Sigmoid colon (tissue), 7 donors: Measurements from ENCODE around the gene BIRC5. TPM values are rescaled to one million over a fixed set of nuclear protein-coding genes. Genes with fewer than 3 reads are reported as not detected.
"Not testable (repeated sequence)": the region's sequence is repeated elsewhere in the genome, so short reads cannot be mapped to it uniquely, and the experiment has no call there.

ENCODE experiments used
- DNase-seq: peaks from one replicate; pipeline ENCODE4 v3.0.0-alpha.2; 2019
- H3K27ac ChIP-seq, 4 donors: fragments of 200-600 bp; sonication (generic); one replicate each; pipeline ENCODE4 v1.5.1; 2016 to 2019; ENCODE audit warnings: mild to moderate bottlenecking in 1 of 4
- H3K27me3 ChIP-seq, 3 donors: fragments of 200-600 bp; sonication (generic); one replicate each; pipeline ENCODE4 v1.5.1; 2019; ENCODE audit warnings: mild to moderate bottlenecking in 1 of 3
- H3K36me3 ChIP-seq, 4 donors: fragments of 200-600 bp; sonication (generic); one replicate each; pipeline ENCODE4 v1.5.1; 2016 to 2019
- H3K4me1 ChIP-seq, 4 donors: fragments of 200-600 bp; sonication (generic); one replicate each; pipeline ENCODE4 v1.5.1; 2017 to 2019
- H3K4me3 ChIP-seq, 4 donors: fragments of 200-600 bp; sonication (generic); one replicate each; pipeline ENCODE4 v1.5.1; 2017 to 2019; ENCODE audit warnings: mild to moderate bottlenecking in 2 of 4, moderate library complexity in 1 of 4
- H3K9me3 ChIP-seq, 4 donors: fragments of 200-600 bp in 3 of 4; sonication (generic) in 3 of 4; one replicate each; pipeline versions ENCODE4 v1.5.1 to v1.6.1; 2013 to 2019
- CTCF ChIP-seq, 4 experiments: fragments of 450-650 bp in 3 of 4; fragments of 200-600 bp in 1 of 4; IDR thresholded peaks; one replicate each; pipeline ENCODE4 v1.5.1; 2016 to 2019; ENCODE audit warnings: antibody characterized with exemption in 4 of 4, mild to moderate bottlenecking in 3 of 4, moderate library complexity in 2 of 4
- EP300 ChIP-seq, 4 donors: sonication (generic); formaldehyde crosslinking; IDR thresholded peaks; one replicate each; pipeline ENCODE4 v1.6.1; 2017; ENCODE audit warnings: antibody characterized with exemption in 4 of 4
- POLR2A ChIP-seq, 2 donors: fragments of 450-650 bp; IDR thresholded peaks; one replicate each; pipeline ENCODE4 v1.6.1; 2016; ENCODE audit warnings: antibody characterized with exemption in 2 of 2, mild to moderate bottlenecking in 2 of 2, moderate library complexity in 2 of 2
- POLR2AphosphoS5 ChIP-seq, 4 donors: sonication (generic); formaldehyde crosslinking; IDR thresholded peaks; one replicate each; pipeline ENCODE4 v1.6.1; 2017; ENCODE audit warnings: antibody characterized with exemption in 4 of 4
- WGBS, 2 donors: extraction: QIAGEN DNeasy Blood & Tissue Kit; methylation state at CpG; one replicate each; pipeline ENCODE4 v1.1.7; 2013; 5-methylcytosine and 5-hydroxymethylcytosine counted together
- intact Hi-C: fragments of 100-400 bp; cut with DNase I; formaldehyde crosslinking; loops from one replicate; pipeline ENCODE4 v1.15.1; 2023
- polyA plus RNA-seq, 3 donors: library from polyadenylated mRNA; stranded (reverse); fragments of 200-250 nt; gene quantifications; one replicate each; pipeline ENCODE4 v1.2.3, GENCODE V29; 2013
- total RNA-seq, 4 donors: library from RNA; depleted of rRNA; stranded (reverse); fragments of >200 nt; gene quantifications; one replicate each; pipeline ENCODE4 v1.1.0, GENCODE V29; 2016
- donor health status: healthy with polysubstance abuse.
- donor health status: Bipolar disorder and iron deficiency.
- donor health status: healthy.

Gene BIRC5
- total and polyA plus RNA-seq, 7 donors = 0.16 to 33.5 (median 3.1) TPM

- Histone ChIP-seq H3K27me3 (peaks cover 13 to 33% (median 28%) of the 10 kb centered on the region in 3 donors), H3K36me3 (no peaks in the 10 kb centered on the region), H3K4me3 (no peak overlapping the region), H3K4me1 (peaks cover 0 to 9% (median 2%) of the 10 kb centered on the region in 4 donors), H3K27ac (no peak overlapping the region), H3K9me3 (no peaks in the 10 kb centered on the region)
- intact Hi-C loops = no loop called here
- TF ChIP-seq POLR2AphosphoS5 (IDR thresholded peaks at IDR 0.05) (no peak), EP300 (IDR thresholded peaks at IDR 0.05) (no peak), POLR2A (IDR thresholded peaks at IDR 0.05) (no peak), CTCF (IDR thresholded peaks at IDR 0.05) (no peak)
- no peak for DNase-seq
- WGBS, 2 donors = 89 to 93% methylated on average over 2 of the region's 2 CpGs
Observed at GRCh38 chr17:78232859-78233173, 18.8 kb downstream of the BIRC5 start.

- H3K4me1 ChIP-seq = peaks cover 0 to 9% (median 2%) of the 10 kb centered on the region in 4 donors
- no peaks in the 10 kb centered on the region for H3K9me3 ChIP-seq
- intact Hi-C loops = no loop called here
- DNase-seq = no peak
- 91 to 93% methylated on average over 10 of the region's 10 CpGs for whole genome bisulfite sequencing, 2 donors
- no peak overlapping the region for H3K4me3 ChIP-seq
- H3K27me3 ChIP-seq = peaks cover 13 to 33% (median 28%) of the 10 kb centered on the region in 3 donors
- H3K36me3 ChIP-seq = no peaks in the 10 kb centered on the region
- no peak overlapping the region for H3K27ac ChIP-seq
- TF ChIP-seq POLR2AphosphoS5 (IDR thresholded peaks at IDR 0.05) (no peak), POLR2A (IDR thresholded peaks at IDR 0.05) (no peak), EP300 (IDR thresholded peaks at IDR 0.05) (no peak), CTCF (IDR thresholded peaks at IDR 0.05) (no peak)
Observed at GRCh38 chr17:78233678-78234077, 19.6 kb downstream of the BIRC5 start.

GRCh38 chr17:78234261-78234865, 20.3 kb downstream of the BIRC5 start:
- H3K4me1 ChIP-seq = peaks cover 0 to 9% (median 2%) of the 10 kb centered on the region in 4 donors
- no peak overlapping the region for H3K4me3 ChIP-seq
- no peaks in the 10 kb centered on the region for H3K36me3 ChIP-seq
- no peak for DNase-seq
- H3K9me3 ChIP-seq = no peaks in the 10 kb centered on the region
- 87 to 89% methylated on average over 17 of the region's 17 CpGs for WGBS, 2 donors
- intact Hi-C loops = no loop called here
- TF ChIP-seq POLR2A (IDR thresholded peaks at IDR 0.05) (no peak), POLR2AphosphoS5 (IDR thresholded peaks at IDR 0.05) (no peak), EP300 (IDR thresholded peaks at IDR 0.05) (no peak), CTCF (IDR thresholded peaks at IDR 0.05) (no peak)
- no peak overlapping the region for H3K27ac ChIP-seq
- peaks cover 13 to 33% (median 28%) of the 10 kb centered on the region in 3 donors for H3K27me3 ChIP-seq

GRCh38 chr17:78235022-78235421, 21.0 kb downstream of the BIRC5 start:
- H3K9me3 ChIP-seq, DNase-seq, H3K36me3 ChIP-seq, H3K4me3 ChIP-seq, H3K4me1 ChIP-seq, H3K27ac ChIP-seq, intact Hi-C loops: not testable (repeated sequence)
- 89 to 90% methylated on average over 6 of the region's 6 CpGs for WGBS, 2 donors
- H3K27me3 ChIP-seq = peaks cover 13 to 32% (median 28%) of the 10 kb centered on the region in 3 donors

- 86 to 89% methylated on average over 8 of the region's 8 CpGs for WGBS, 2 donors
- Histone ChIP-seq H3K4me1 (peaks cover 0 to 9% (median 2%) of the 10 kb centered on the region in 4 donors), H3K36me3 (no peaks in the 10 kb centered on the region), H3K27ac (no peak overlapping the region), H3K27me3 (peaks cover 13 to 23% (median 21%) of the 10 kb centered on the region in 3 donors), H3K4me3 (no peak overlapping the region), H3K9me3 (no peaks in the 10 kb centered on the region)
- TF ChIP-seq POLR2AphosphoS5 (IDR thresholded peaks at IDR 0.05) (no peak), EP300 (IDR thresholded peaks at IDR 0.05) (no peak), POLR2A (IDR thresholded peaks at IDR 0.05) (no peak), CTCF (IDR thresholded peaks at IDR 0.05) (no peak)
- intact Hi-C loops = no loop called here
- DNase-seq = no peak
Observed at GRCh38 chr17:78235885-78236284, 21.8 kb downstream of the BIRC5 start.
